Activated CD4-positive, alpha-beta memory T cell treated with anti-CD3 and anti-CD28 coated beads, Interleukin-2, amount 10 ng/mL, durations not matched to agents 7 days and 5 days (primary cell): ENCODE measurements around the gene FADS3. TPM values are rescaled to one million over a fixed set of nuclear protein-coding genes. Genes with fewer than 3 reads are reported as not detected.

ENCODE experiments used
- CTCF ChIA-PET: fragments of 350-600 bp; sonication (Branson Sonifier 250); formaldehyde crosslinking; loops from one replicate; lab custom pipeline; 2021; ENCODE audit warnings: antibody characterized with exemption, inconsistent platforms; lab: Charles Lee
- POLR2A ChIA-PET: fragments of 350-600 bp; sonication (Branson Sonifier 250); formaldehyde crosslinking; loops from one replicate; lab custom pipeline; 2021; ENCODE audit warnings: antibody characterized with exemption; lab: Charles Lee
- DNase-seq: peaks from one replicate; pipeline ENCODE4 v3.0.0-alpha.2; 2020
- H3K27ac Mint-ChIP-seq: one replicate; pipeline ENCODE4 v1.8.0; 2021; ENCODE audit warnings: mild to moderate bottlenecking, mixed read lengths
- H3K27me3 Mint-ChIP-seq: one replicate; pipeline ENCODE4 v1.8.0; 2021; ENCODE audit warnings: mixed read lengths
- H3K36me3 Mint-ChIP-seq: one replicate; pipeline ENCODE4 v1.8.0; 2021; ENCODE audit warnings: low read depth, mixed read lengths
- H3K4me1 Mint-ChIP-seq: one replicate; pipeline ENCODE4 v1.8.0; 2021; ENCODE audit warnings: mixed read lengths
- H3K4me3 Mint-ChIP-seq: one replicate; pipeline ENCODE4 v1.8.0; 2021; ENCODE audit warnings: mild to moderate bottlenecking, mixed read lengths
- H3K9me3 Mint-ChIP-seq: one replicate; pipeline ENCODE4 v1.8.0; 2021; ENCODE audit warnings: mixed read lengths
- total RNA-seq, 2 experiments: library from RNA; stranded (reverse); gene quantifications; one replicate each; pipeline ENCODE4 v1.2.3, GENCODE V29; 2021

FADS3 gene
- total RNA-seq, 2 experiments from 2014 or later: 5.2 to 5.4 TPM

- Mint-ChIP-seq H3K4me1 (no peaks in the 10 kb centered on the region), H3K9me3 (no peaks in the 10 kb centered on the region), H3K36me3 (no peaks in the 10 kb centered on the region), H3K4me3 (no peak overlapping the region), H3K27ac (no peak overlapping the region), H3K27me3 (no peaks in the 10 kb centered on the region)
- no peak for DNase-seq
- ChIA-PET CTCF (interaction anchor here (1.2 to 1.5 kb wide), 5 partner anchors 11 to 201 kb away, joined by 3 to 5 read pairs (median 4); no protein-coding TSS in a partner anchor), POLR2A (no interaction called here)
These were observed 9.9 kb downstream of the FADS3 start for GRCh38 chr11:61881397-61881796.

DNA sequence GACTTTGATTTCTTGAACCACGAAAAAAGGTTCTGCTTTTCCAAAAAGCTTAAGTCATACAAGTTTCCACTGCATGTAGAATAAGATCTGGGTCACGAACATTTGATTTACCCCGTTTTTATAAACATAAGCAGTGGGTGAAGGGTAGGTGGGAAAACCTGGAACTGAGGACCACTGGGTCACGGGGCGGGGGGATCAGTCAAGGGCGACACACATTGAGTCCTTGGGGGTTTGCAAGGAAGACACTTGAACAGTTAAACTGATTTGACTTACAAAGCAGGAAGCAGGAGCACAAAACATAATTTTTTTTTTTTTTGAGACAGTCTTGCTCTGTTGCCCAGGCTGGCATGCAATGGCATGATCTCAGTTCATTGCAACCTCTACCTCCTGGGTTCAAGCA lies 10.9 kb downstream of the FADS3 start:
- DNase-seq: no peak
- H3K4me3 Mint-ChIP-seq: no peak overlapping the region
- no peaks in the 10 kb centered on the region for H3K27me3 Mint-ChIP-seq
- CTCF ChIA-PET: interaction anchor here (1.3 to 1.5 kb wide), 2 partner anchors 19 to 202 kb away, joined by 5 read pairs; no protein-coding TSS in a partner anchor
- no peak overlapping the region for H3K27ac Mint-ChIP-seq
- H3K9me3 Mint-ChIP-seq: no peaks in the 10 kb centered on the region
- POLR2A ChIA-PET: no interaction called here
- no peaks in the 10 kb centered on the region for H3K4me1 Mint-ChIP-seq
- no peaks in the 10 kb centered on the region for H3K36me3 Mint-ChIP-seq

GRCh38 chr11:61880031-61880430 lies 11.3 kb downstream of the FADS3 start:
- DNase-seq: no peak
- ChIA-PET POLR2A (no interaction called here), CTCF (no interaction called here)
- H3K36me3 Mint-ChIP-seq: no peaks in the 10 kb centered on the region
- no peak overlapping the region for H3K4me3 Mint-ChIP-seq
- no peaks in the 10 kb centered on the region for H3K9me3 Mint-ChIP-seq
- no peak overlapping the region for H3K27ac Mint-ChIP-seq
- H3K4me1 Mint-ChIP-seq: no peaks in the 10 kb centered on the region
- no peaks in the 10 kb centered on the region for H3K27me3 Mint-ChIP-seq

- ChIA-PET POLR2A (no interaction called here), CTCF (no interaction called here)
- H3K4me1 Mint-ChIP-seq: no peaks in the 10 kb centered on the region
- H3K9me3 Mint-ChIP-seq: no peaks in the 10 kb centered on the region
- H3K4me3 Mint-ChIP-seq: no peak overlapping the region
- H3K27ac Mint-ChIP-seq: no peak overlapping the region
- DNase-seq: no peak
- no peaks in the 10 kb centered on the region for H3K36me3 Mint-ChIP-seq
- H3K27me3 Mint-ChIP-seq: no peaks in the 10 kb centered on the region
These were observed 12.2 kb downstream of the FADS3 start for GRCh38 chr11:61879152-61879551.

DNA sequence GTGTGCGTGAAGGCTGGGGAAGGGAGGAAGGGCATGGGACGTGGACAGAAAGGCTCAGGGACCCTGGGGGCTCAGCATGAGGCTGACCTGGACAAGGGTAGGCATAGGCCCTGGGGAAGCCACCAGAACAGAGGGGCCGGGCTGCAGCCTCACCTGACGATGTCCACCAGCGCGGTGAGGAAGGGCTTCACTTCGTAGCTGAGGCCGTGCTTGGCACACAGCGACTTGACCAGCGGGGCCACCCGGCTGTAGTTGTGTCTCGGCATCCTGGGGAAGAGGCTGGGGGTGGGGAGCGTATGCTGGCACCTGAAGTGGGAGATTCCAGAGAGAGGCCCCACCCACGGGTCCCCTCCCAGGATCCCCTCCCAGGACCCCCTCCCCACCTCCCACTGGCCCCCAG lies 15.6 kb downstream of the FADS3 start:
- Mint-ChIP-seq H3K4me1 (peaks cover 5% of the 10 kb centered on the region), H3K27me3 (peaks cover 2% of the 10 kb centered on the region), H3K36me3 (no peaks in the 10 kb centered on the region), H3K27ac (no peak overlapping the region), H3K9me3 (no peaks in the 10 kb centered on the region), H3K4me3 (no peak overlapping the region)
- ChIA-PET POLR2A (no interaction called here), CTCF (no interaction called here)
- no peak for DNase-seq

- ChIA-PET CTCF (interaction anchor here (0.8 to 3.6 kb wide), 2 partner anchors 207 to 233 kb away, joined by 3 to 17 read pairs; no protein-coding TSS in a partner anchor), POLR2A (interaction anchor here (0.7 kb wide), 1 partner anchor 78 kb away, joined by 3 read pairs; no protein-coding TSS in a partner anchor)
- Mint-ChIP-seq H3K4me1 (peaks cover 5% of the 10 kb centered on the region), H3K4me3 (no peak overlapping the region), H3K36me3 (no peaks in the 10 kb centered on the region), H3K27me3 (peaks cover 2% of the 10 kb centered on the region), H3K27ac (no peak overlapping the region), H3K9me3 (no peaks in the 10 kb centered on the region)
- DNase-seq: no peak
These were observed 16.5 kb downstream of the FADS3 start for GRCh38 chr11:61874853-61875252.

DNA sequence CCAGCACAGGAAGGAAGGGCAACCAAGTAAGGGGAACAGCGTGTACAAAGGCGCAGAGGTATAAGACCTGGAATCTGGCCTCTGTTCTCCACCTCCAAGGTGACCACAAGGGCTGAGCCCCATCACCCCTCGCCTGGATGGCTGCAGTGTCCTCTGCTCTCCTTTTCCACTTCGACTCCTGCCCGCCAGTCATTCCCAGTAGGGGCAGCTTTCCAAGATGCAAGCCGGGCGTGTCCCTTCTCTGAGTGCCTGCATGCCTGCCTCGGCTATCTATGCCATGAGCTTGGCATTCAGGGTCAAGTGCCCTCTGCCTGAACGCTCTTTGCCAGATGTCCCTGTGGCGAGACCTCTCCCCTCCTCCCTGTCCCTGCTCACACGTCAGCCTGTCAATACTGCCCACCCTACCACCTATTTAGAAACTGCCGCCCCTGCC lies 17.0 kb downstream of the FADS3 start:
- POLR2A ChIA-PET: no interaction called here
- H3K27me3 Mint-ChIP-seq: peaks cover 2% of the 10 kb centered on the region
- H3K36me3 Mint-ChIP-seq: no peaks in the 10 kb centered on the region
- no peak overlapping the region for H3K27ac Mint-ChIP-seq
- CTCF ChIA-PET: interaction anchor here (3.6 kb wide), 1 partner anchor 207 kb away, joined by 17 read pairs; no protein-coding TSS in a partner anchor
- no peak for DNase-seq
- H3K9me3 Mint-ChIP-seq: no peaks in the 10 kb centered on the region
- H3K4me1 Mint-ChIP-seq: peaks cover 5% of the 10 kb centered on the region
- H3K4me3 Mint-ChIP-seq: no peak overlapping the region

DNA sequence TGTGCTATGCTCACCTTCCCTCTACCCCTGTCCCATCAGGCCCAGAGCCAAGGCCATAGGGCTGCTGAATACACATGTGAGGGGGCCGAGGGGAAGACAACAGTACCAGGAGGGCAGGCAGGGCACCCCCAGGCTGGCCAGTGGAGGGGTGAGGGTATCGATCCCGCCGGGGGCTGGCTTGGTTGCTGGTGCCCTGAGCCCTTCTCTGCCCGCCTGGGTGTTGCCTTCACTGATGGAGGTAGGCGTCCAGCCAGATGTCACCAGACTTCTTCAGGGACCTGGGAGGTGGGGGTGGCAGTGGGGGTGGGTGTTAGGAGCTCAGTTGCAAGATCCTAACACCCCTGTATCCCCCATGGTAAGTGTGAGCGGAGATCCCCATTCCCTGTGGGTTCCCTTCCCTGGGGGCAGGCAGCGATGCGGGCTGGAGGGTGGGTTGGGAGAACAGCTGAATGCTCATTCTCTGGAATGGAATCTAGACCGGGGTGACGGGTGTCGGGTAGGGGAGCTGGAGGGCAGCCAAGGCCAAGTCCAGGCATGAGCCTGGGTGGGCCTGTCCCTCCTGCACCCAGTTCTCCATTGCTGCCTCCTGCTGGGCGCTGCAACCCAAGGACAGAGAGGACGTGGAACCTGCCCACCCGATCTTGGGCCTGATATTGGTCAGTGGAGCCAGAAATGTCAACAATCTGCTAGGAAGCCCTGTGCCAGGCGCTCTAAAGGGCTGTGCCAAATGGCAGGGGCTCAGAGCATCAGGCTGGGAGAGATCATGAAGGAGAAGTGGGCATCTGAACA lies 17.6 kb downstream of the FADS3 start:
- no peaks in the 10 kb centered on the region for H3K9me3 Mint-ChIP-seq
- no peak overlapping the region for H3K4me3 Mint-ChIP-seq
- DNase-seq: no peak
- H3K27ac Mint-ChIP-seq: no peak overlapping the region
- ChIA-PET CTCF (interaction anchor here (1.3 to 3.6 kb wide), 2 partner anchors 76 to 208 kb away, joined by 4 to 17 read pairs; no protein-coding TSS in a partner anchor), POLR2A (no interaction called here)
- peaks cover 5% of the 10 kb centered on the region for H3K4me1 Mint-ChIP-seq
- H3K27me3 Mint-ChIP-seq: peaks cover 2% of the 10 kb centered on the region
- H3K36me3 Mint-ChIP-seq: no peaks in the 10 kb centered on the region

DNA sequence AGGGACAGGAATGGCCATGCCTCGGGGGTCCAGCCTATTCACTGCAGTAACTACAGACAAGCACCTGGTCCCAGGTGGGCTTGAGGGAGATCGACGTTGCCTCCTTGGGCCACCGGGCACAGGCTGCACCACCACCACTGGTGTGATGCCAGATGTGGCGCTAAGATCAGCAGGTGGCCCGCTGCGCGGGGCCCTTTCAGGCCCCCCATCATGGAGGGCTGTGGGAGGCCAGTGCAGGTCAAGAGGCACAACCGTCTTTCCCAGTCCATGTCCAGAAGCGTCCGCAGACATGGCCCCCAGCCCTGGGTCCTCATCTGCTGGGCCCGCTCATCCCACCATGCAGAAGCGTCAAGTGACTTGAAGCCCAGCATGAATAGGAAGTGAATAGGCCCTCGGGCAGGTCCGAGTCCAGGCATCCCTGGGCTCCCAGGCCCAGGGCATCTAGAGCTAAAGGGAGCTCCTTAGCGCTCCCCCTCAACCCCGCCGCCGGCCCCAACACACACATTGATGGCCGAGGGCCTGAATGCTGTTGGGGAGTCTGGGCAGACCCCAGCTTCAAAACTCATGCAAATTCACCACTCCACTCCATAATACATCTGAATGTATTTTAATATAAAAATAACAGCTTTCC lies 18.3 kb downstream of the FADS3 start:
- H3K27ac Mint-ChIP-seq: no peak overlapping the region
- no peaks in the 10 kb centered on the region for H3K9me3 Mint-ChIP-seq
- DNase-seq: no peak
- ChIA-PET POLR2A (no interaction called here), CTCF (interaction anchor here (1.2 to 3.6 kb wide), 4 partner anchors 76 to 235 kb away, joined by 3 to 17 read pairs (median 6); partner anchors contain the start of gene BEST1)
- H3K4me1 Mint-ChIP-seq: peaks cover 5% of the 10 kb centered on the region
- H3K36me3 Mint-ChIP-seq: no peaks in the 10 kb centered on the region
- peaks cover 2% of the 10 kb centered on the region for H3K27me3 Mint-ChIP-seq
- H3K4me3 Mint-ChIP-seq: no peak overlapping the region

DNA sequence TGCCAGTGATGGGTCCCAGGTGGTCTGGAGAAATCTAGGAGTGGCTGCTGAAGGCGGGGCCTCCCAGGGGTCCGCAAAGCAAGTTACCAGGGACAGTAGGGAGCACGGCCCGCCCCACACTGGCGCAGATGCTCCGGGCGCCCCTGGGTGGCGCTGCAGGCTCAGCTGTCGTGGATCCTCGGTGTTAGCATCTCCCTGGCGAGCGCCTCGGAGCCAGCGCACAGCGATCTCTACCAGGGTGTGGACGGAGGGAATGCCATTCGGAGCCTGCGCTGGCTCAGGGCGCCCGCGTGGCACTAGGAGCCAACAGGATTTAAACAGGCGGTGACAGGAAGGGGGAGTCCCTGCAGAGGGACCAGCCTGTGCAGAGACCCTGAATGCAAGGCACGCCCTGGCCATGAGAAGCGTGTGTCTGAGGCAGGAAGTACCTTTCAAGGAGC lies 20.2 kb downstream of the FADS3 start:
- Mint-ChIP-seq H3K36me3 (no peaks in the 10 kb centered on the region), H3K27ac (no peak overlapping the region), H3K27me3 (peaks cover 2% of the 10 kb centered on the region), H3K9me3 (no peaks in the 10 kb centered on the region), H3K4me3 (no peak overlapping the region), H3K4me1 (peaks cover 5% of the 10 kb centered on the region)
- CTCF ChIA-PET: interaction anchor here (0.7 to 2.2 kb wide), 13 partner anchors 9 to 241 kb away, joined by 3 to 14 read pairs (median 5); no protein-coding TSS in a partner anchor
- POLR2A ChIA-PET: interaction anchor here (0.9 to 1.5 kb wide), 4 partner anchors 12 to 74 kb away, joined by 3 to 5 read pairs (median 4); no protein-coding TSS in a partner anchor
- DNase-seq: peak; percentile 71

DNA sequence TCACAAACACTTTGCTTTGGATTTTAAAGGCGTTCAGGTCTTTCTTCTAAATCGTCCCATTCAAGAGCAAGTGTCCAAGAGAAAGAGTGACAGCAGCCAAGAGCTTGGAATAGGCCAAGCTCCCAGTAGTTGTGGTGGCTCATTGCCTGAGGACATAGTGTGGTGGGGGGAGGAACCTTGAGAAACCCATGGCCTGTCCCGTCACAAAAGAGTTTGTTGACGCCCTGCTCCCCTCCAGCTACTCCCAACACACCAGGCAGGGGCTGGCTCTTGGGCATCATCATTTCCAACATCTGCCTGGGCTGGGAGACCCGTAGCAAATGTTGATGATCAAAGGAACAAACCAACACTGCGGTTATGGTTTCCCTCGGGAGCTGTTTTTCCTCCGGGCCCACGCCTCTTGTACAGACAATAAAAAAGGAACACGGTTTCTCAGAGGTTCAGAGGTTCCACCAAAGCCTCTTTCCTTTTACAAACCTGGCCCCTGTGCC lies 20.8 kb downstream of the FADS3 start:
- Mint-ChIP-seq H3K4me1 (peaks cover 5% of the 10 kb centered on the region), H3K27ac (no peak overlapping the region), H3K27me3 (peaks cover 2% of the 10 kb centered on the region), H3K4me3 (no peak overlapping the region), H3K9me3 (no peaks in the 10 kb centered on the region), H3K36me3 (peaks cover 5% of the 10 kb centered on the region)
- DNase-seq: no peak
- ChIA-PET POLR2A (interaction anchor here (0.7 to 1.1 kb wide), 4 partner anchors 12 to 103 kb away, joined by 3 to 5 read pairs (median 3); no protein-coding TSS in a partner anchor), CTCF (interaction anchor here (0.7 to 2.2 kb wide), 13 partner anchors 8 to 242 kb away, joined by 3 to 14 read pairs (median 5); no protein-coding TSS in a partner anchor)

DNA sequence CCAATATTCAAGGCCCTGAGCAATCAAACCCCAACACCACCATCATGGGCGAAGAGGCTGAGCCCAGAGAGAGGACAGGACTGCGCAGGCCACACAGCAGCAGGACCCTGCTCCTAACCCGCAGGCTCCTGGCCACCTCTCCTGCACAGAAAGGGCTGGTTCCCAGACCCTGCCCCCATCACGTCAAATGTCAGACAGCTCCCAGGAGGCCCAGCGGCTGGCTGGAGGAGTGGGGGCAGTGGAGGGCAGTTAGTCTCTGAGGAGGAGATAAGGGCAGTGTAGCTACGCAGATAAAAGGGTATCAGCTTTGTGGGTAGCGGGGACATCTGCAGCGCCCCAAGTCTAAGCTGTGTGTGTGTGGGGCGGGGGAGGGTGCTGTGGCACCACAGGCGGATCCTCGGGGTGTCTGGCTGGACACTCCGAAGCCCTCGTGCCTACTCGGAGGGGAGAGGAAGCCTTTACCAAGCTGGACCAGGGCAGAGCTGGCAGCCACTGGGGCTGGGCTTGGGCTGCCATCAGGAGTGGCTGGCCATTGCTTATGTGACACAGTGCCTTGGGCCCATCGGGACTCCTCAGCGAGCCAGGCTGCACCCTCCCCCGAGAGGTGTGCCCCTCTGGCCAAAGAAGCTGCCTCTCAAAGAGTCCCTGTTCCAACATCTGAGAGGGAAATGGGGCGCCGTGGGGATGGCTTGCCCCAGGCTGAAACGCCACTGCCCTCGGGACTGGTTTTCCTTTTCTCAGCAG lies 21.5 kb downstream of the FADS3 start:
- H3K9me3 Mint-ChIP-seq: no peaks in the 10 kb centered on the region
- peaks cover 5% of the 10 kb centered on the region for H3K4me1 Mint-ChIP-seq
- H3K27me3 Mint-ChIP-seq: peaks cover 2% of the 10 kb centered on the region
- peaks cover 12% of the 10 kb centered on the region for H3K36me3 Mint-ChIP-seq
- H3K4me3 Mint-ChIP-seq: no peak overlapping the region
- POLR2A ChIA-PET: interaction anchor here (0.7 to 1.1 kb wide), 4 partner anchors 13 to 103 kb away, joined by 3 to 5 read pairs (median 3); no protein-coding TSS in a partner anchor
- H3K27ac Mint-ChIP-seq: no peak overlapping the region
- no peak for DNase-seq
- CTCF ChIA-PET: interaction anchor here (0.7 to 2.2 kb wide), 10 partner anchors 12 to 239 kb away, joined by 3 to 14 read pairs (median 8); no protein-coding TSS in a partner anchor
